Measurements from ENCODE around the gene BBS5.
"Not testable (repeated sequence)": the region's sequence is repeated elsewhere in the genome, so short reads cannot be mapped to it uniquely, and the experiment has no call there.

Gene BBS5

DNA sequence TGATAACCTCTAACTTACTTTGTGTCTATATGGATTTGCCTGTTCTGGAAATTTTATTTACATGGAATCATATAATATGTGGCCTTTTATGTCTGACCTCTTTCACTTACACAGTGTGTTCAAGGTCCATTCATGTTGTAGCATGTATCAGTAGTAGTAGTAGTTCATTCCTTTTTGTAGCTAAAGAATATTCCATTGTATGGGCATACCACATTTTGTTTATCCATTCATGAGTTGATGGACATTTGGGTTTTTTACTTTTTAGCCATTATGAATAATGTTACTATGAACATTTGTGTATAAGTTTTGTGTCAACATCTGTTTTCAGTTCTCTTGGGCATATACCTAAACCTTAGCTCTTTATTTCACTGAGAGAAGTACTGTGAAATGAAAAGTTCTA lies 11.5 kb downstream of the BBS5 start:
- DNase-seq, result no peak

DNA sequence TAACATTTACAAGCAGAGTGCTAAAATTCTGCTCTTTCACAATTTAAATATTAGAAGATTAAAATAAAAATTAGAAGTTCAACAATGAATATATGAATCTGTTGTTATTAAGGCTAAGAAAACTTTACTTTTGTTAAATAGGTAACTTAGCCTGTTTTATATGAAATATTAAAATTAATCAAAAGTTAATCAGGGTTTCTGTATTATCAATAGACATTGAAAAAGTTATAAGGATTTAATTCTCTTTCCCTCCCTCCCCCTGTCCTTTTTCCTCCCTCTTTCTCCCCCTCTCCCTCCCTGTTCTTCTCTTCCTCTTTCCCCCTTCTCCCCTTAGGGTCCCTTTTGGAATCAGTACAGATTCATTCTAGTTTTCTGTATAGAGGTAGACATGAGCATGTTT lies 12.1 kb downstream of the BBS5 start:
- no peak for DNase-seq

DNA sequence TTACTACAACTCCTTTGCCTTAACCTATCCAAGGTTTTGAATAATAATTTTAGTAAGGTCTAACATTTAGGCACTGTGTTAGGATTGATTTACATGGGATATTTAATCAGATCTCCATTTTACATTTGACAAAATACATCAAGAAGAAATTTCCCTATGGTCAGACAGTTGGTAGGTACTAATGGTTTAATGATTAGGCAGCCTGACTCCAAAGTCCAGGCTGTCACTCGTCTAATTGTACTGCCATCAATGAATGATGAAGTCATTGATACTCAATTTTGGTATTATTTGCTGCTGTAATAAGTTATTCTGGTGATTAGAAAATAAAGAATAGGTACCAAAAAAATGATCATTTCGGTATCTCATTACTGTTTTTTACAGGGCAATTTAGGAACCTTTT lies 14.1 kb downstream of the BBS5 start:
- DNase-seq, result no peak

DNA sequence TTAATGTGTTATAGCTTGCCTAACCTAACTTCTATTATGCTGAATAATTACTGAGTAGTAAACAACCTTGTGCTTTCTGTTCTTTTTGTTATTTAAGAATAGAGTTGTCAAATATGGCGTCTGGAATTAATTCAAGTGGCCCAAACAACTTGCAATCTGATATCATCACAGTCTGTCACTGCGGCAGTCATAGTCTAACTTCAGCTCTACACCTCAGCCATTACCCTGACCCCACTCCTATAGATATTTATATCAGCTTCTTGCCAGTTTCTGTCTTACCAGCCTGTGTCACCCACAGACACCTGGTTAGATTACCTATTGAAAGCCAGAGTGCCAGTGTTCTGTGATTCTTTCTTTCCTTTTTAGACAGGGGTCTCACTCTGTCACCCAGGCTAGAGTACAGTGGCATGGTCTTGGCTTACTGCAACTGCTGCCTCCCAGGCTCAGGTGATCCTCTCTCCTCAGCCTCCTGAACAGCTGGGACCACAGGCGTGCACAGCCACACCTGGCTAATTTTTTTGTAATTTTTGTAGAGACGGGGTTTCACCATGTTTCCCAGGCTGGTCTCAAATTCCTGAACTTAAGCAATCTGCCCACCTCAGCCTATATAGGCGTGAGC lies 16.1 kb downstream of the BBS5 start:
- DNase-seq, result no peak

DNA sequence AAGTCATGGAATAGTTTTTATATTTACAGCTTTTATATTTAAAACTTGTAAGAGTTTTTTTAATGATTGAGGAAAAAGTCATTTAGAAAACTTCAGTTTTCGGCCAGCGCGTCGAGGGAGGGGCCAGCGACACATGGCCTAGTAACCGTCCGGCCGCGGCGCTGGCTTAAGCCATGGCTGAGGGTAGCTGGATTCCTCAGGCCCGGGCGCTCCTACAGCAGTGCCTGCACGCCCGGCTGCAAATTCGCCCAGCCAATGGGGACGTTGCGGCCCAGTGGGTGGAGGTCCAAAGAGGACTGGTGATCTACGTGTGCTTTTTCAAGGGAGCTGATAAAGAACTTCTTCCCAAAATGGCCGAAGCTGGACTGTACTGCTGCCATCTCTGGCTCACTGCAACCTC lies 25.4 kb downstream of the BBS5 start:
- DNase-seq, result no peak

DNA sequence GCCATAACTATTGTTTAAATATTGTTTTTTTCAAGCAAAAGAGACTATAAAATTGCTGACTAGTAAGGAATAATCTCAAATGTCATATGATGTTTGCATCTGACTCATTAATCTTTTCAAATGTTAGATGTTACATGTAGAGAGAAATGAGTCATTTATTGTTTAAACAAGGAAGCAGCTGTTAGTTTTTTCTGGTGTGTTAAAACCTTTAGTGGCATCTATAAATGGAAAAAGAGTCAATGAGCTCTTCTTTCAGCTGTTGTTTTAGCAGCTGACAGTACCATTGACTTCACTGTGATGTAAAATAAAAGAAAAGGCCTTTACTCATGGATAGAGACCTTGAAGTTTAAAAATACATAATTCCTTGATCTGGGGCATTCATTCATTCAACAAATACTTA lies 28.4 kb downstream of the BBS5 start:
- no peak for DNase-seq

DNA sequence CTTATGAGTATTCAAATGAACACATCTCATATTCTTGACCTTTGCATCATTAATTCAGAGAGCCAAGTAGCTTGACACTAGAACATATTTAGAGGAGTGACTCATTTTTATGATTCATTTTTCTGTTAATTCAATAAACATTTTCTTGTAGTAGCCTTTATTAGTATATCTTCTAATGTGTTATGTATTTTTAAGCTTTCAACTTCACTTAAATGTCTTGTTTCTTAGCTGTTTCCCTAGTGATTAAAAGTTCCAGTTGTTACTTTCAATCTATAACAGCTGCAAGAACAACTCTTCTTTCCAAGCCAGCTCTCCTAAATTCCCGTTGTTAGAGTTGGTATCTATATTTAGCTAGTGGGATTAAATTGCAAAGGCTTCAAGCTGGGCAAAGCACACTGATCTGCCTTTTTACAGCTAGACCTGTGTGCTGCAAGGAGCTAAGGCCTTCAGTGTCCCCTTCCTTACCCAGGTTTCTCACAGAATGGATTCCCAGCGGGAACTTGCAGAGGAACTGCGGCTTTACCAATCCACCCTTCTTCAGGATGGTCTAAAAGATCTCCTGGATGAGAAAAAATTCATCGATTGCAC lies 30.1 kb downstream of the BBS5 start, which contains the start of gene KLHL41:
Gene KLHL41, plus strand, starts transcription at position 405 of the 588 bp plus-strand sequence. Its CDS starts 77 bp downstream, at position 482.
- DNase-seq, result no peak

DNA sequence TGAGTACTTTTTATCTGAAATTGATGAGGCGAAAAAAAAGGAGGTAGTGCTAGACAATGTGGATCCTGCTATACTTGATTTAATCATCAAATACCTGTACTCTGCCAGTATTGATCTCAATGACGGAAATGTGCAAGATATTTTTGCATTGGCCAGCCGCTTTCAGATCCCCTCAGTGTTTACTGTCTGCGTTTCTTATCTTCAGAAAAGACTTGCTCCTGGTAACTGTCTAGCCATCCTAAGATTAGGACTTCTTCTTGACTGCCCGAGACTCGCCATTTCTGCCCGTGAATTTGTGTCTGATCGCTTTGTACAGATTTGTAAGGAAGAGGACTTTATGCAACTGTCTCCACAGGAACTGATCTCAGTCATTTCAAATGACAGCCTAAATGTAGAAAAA lies 30.7 kb downstream of the BBS5 start:
- no peak for DNase-seq

DNA sequence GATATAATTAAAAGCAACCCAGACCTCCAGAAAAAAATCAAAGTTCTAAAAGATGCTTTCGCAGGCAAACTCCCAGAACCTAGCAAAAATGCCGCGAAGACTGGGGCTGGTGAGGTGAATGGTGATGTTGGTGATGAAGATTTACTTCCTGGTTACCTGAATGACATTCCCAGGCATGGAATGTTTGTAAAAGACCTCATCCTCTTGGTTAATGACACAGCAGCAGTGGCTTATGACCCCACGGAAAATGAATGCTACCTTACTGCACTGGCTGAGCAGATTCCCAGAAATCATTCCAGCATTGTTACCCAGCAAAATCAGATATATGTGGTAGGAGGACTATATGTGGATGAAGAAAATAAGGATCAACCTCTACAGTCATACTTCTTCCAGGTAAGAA lies 31.2 kb downstream of the BBS5 start:
- no peak for DNase-seq

DNA sequence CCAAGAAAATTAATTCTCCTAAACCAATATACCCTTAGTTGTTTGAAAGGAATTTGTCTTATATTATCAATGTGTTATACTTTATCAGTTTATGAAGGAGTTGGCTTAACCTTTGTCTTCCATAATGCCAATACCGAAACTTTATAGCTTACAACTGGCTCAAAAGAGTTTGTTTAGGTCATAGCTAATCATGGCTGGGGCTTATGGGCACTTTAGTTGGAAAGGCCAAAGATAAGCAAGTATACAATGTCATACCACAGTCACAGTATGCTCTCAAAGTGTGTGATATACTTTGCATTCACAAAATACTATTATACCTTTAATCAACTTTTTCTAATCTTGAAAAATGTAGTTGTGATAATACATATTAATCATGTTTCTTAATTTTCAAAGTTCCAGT lies 32.5 kb downstream of the BBS5 start:
- no peak for DNase-seq

DNA sequence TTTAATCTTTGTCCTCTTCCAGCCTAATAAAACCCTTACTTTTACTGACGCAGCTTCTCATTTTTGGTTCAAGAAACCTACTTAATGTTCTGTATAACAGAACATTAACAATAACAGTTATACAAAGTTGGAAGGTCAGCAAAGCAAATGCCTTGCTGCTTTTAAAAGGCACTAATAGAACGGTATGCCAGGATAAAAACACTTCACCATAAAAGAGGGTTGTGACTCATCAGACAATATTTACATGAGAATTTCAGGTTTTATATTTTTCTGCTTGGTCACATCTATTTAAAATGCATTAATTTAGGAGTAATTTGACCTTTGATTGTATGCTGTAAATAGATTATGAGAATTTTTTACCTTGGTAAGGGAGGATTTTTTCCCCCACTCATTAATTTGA lies 33.2 kb downstream of the BBS5 start:
- no peak for DNase-seq

DNA sequence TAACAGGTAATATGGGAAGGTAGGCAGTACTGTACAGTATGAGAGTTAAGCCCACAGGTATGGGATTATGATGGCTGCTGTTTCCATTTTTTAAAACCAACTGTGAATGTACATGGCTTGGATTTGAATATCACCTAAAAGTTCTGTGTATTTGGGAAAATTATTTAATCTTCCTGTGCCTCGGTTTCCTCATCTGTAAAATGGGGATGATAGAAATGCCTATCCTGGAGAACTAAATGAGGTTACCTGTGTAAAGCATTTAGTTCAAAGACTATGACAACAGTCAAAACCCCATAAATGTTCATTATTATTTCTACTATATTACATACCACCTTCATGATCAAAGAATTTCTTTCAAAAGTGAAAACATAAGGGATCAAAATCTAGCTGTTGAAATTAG lies 33.8 kb downstream of the BBS5 start:
- DNase-seq, result no peak

DNA sequence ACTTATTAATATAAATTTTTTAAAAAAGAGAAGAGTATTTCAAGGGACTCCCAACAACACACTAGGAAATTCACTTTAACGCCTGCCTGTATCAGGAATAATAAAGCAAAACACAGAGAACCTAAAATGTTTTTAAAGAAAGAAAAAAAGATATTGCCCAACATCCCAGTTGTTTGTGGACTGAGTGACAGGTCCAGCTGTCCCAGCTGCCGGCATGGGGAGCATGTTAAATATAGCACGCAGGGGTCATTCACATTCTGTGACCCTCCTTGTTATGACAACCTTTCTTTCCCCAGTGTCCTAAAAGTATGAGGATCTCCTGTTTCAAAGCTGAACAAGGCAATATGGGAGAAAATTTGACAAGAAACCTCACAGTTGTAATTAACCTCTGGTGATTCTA lies 34.6 kb downstream of the BBS5 start:
- no peak for DNase-seq

DNA sequence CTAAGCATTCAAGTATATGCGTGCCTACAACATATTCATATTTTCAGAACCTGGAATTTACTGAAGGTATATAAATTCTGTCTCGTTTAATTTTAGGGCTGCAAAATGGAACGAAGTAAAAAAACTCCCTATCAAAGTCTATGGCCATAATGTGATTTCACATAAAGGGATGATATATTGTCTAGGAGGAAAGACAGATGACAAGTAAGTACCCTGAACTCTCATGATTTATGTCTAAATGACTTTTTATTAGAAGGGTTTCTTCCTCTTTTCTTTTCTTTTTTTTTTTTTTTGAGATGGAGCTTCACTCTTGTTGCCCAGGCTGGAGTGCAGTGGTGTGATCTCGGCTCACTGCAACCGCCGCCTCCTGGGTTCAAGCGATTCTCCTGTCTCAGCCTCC lies 35.5 kb downstream of the BBS5 start:
- not testable (repeated sequence) for DNase-seq

DNA sequence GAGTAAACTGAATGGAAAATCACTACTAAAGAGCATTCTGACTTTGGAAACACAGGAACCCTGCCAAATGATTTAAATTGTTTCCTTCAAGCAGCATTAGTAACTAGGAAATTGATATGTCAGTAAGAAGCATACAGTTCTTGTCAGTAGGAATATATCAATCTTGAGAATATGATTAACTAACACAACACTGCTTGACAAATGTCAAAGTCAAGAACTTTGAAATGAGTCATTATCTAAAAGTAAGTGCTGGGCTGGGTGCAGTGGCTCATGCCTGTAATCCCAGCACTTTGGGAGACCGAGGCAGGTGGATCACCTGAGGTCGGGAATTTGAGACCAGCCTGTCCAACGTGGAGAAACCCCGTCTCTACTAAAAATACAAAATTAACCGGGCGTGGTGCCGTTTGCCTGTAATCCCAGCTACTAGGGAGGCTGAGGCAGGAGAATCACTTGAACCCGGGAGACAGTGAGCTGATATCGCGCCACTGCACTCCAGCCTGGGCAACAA lies 37.2 kb downstream of the BBS5 start:
- DNase-seq, result not testable (repeated sequence)

DNA sequence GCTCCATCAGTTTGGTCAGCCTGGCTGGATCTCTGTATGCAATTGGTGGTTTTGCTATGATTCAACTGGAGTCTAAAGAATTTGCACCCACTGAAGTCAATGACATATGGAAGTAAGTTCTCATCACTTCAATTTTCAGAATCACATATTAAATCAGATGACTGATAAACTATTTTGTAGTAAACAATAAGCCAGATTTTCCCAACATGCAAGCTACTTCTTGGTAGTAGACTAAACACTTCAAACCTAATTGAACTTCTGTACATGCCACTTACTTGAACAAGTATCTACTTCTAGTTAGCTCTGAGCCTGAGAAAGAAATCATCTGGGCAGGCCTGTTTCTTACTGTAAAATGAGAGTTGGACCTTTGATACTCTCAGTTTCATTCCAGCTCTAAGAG lies 41.6 kb downstream of the BBS5 start:
- DNase-seq, result no peak

DNA sequence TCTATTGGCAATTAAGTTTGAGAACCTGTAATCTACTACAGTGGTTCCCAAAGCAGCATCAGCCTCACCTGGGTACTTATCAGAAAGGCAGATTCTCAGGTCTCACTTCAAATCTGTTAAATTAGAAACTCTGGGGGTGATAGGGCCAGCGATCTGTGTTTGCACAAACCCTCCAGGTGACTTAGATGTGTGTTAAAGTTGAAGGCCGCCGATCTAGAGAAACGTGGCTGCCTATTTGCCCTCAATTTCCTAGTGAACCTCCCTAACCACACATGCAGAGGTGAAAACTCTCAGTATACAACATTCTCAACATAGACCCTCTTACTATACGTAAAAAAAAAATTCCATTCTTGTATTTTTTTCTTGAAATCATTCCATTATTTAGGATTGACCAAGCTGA lies 44.4 kb downstream of the BBS5 start:
- no peak for DNase-seq

DNA sequence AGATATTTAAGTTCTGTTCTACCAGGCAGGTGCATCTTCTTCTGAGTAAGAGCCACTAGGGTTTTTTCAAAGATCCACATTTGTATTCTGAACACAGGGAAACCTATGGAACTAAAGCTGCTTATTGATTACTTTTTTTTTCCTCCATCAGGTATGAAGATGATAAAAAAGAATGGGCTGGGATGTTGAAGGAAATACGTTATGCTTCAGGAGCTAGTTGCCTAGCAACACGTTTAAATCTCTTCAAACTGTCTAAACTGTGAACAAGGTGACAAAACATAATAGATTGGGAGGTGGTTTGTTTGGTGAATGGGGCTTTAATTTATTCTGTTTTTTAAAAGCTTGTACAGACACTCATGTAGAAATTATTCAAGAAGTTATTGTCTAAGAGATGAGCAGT lies 46.1 kb downstream of the BBS5 start:
- no peak for DNase-seq

DNA sequence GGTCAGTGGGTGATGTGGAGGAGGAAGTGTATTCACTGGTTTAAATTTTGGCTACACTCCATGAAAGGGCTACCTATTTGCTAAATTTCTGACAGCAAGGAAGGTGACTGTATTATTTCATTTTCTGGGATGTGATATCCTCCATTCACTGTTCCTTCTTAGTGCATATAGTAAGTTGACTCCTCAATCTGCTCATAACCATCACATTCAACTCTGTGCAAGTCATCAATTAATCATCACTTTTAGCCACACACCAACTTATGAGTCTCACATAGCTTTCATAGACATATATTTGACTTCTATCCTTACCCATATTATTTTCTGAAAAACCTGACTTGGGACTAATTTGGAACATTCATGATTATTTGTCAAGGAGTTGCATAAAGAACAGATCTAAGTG lies 47.2 kb downstream of the BBS5 start:
- no peak for DNase-seq

DNA sequence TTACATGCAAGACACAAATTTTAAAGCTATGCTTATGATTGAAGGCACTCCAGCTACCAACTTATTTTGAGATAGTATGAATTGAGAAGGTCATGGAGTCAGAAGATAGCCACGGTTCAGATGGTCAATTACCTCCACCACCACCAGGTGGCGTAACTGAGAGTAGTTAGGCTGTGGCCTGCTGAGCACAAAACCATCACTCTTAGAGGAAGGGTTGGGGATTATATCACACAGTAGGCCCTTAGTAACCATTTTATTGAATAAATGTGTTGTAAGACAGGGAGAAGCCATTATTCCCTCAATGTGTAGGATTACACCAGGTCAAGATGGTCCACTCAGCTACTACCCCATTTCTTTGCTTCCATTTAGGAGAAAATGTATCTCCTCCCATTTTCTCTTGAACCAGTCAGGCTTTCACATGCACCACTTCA lies 49.0 kb downstream of the BBS5 start:
- DNase-seq, result peak; percentile 55

DNA sequence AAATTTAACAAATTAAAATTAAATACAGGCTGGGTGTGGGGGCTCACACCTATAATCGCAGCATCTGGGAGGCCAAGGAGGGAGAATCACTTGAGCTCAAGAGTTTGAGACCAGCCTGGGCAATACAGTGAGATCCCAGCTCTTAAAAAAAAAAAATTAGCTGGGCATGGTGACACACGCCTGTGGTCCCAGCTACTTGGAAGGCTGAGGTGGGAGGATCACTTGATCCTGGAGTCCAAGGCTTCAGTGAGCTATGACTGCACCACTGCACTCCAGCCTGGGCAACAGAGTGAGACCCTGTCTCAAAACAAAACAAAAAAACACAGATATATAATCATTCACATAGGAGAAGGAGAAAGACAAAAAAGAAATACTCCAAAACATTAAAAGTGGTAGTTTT lies 60.2 kb downstream of the BBS5 start:
- not testable (repeated sequence) for DNase-seq

DNA sequence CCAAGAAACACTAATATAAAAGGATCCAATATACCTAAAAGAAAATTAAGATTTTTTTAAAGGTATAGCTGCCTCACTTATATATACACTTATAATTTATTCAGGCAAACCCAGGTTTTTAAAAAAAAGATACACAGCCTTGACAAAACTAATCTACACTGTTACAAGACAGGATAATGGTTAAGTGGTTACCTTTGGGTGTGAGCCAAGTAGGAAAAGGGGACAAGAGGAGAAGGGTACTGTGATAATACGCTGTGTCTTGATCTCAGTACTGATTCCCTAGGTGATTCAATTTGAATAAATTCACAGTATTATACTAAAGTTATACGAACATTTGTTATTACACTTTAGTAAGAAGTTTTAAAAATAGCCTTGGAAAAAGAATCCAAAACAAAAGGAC lies 60.9 kb downstream of the BBS5 start:
- no peak for DNase-seq

DNA sequence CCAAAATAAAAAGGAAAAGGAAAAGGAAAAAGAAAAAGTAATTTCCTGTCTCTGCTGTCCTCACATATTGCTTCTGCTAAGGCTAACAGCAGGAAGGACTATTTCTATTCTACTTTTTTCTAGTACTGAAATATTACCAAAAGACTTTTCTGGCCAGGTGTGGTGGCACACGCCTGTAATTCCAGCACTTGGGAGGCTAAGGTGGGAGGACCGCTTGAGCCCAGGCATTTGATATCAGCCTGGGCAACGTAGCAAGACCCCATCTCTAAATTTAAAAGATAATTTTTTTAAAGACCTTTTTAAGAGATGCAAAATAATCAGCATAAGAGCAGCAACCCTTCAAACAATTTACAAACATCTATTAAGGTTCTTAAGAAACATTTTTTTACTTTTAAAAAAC lies 63.1 kb downstream of the BBS5 start:
- DNase-seq, result no peak

DNA sequence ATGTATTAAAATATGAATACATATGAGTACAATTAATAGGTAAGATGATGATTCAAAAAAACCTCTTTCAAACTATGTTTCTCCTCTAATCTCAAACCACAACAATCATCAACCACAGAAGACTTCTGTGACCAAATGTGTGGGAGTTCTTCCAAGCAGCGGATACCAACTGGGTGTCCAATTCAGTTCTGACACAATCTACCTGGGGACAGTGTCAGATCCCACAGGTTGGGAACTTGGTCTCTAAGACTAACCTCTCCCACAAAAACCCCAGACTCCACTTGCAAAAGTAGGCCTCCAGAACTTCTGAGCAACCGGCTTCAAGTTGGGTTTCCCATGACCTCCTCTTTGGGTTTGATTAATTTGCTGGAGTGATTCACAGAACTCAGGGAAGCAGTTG lies 67.5 kb downstream of the BBS5 start:
- DNase-seq, result no peak

Measured in midbrain (tissue), 1 donor.